A673 (cell line): ENCODE measurements around the gene VTI1A. TPM values are rescaled to one million over a fixed set of nuclear protein-coding genes. Genes with fewer than 3 reads are reported as not detected.

ENCODE experiments used
- BruUV-seq: library from RNA; stranded (reverse); fragments of 400-500 nt; replicated peaks from 2 replicates; lab custom pipeline; 2021; lab: Mats Ljungman, UMichigan
- CTCF ChIA-PET: fragments of 300-600 bp; sonication (Branson Sonifier 250); formaldehyde crosslinking; loops from one replicate; lab custom pipeline; 2022; ENCODE audit warnings: antibody characterized with exemption; lab: Charles Lee
- POLR2A ChIA-PET: fragments of 300-600 bp; sonication (Branson Sonifier 250); formaldehyde crosslinking; loops from one replicate; lab custom pipeline; 2022; ENCODE audit warnings: antibody characterized with exemption; ENCODE audit not compliant: low non-redundant PET; lab: Charles Lee
- DNase-seq: peaks from one replicate; pipeline ENCODE4 v3.0.0-alpha.2; 2015; ENCODE audit warnings: low spot score
- H3K27ac ChIP-seq: fragments of 200-600 bp; sonication (generic); 2 replicates; pipeline ENCODE4 v1.5.1; 2016; ENCODE audit warnings: mixed run types, low read depth, mild to moderate bottlenecking, mixed read lengths, antibody characterized with exemption, low read length; ENCODE audit not compliant: poor library complexity, severe bottlenecking
- H3K27me3 ChIP-seq: fragments of 200-600 bp; sonication (generic); replicated peaks from 2 replicates; pipeline ENCODE4 v1.6.1; 2017; ENCODE audit warnings: mixed run types, low read depth, mild to moderate bottlenecking, mixed read lengths, antibody characterized with exemption, low read length; ENCODE audit not compliant: insufficient read depth, poor library complexity
- H3K36me3 ChIP-seq: fragments of 200-600 bp; sonication (generic); 2 replicates; pipeline ENCODE4 v1.6.1; 2016; ENCODE audit warnings: mixed run types, mild to moderate bottlenecking, mixed read lengths, antibody characterized with exemption, low read length; ENCODE audit not compliant: insufficient read depth, poor library complexity, severe bottlenecking
- H3K4me1 ChIP-seq: fragments of 200-600 bp; sonication (generic); 2 replicates; pipeline ENCODE4 v1.6.1; 2017; ENCODE audit warnings: mixed run types, mild to moderate bottlenecking, mixed read lengths, antibody characterized with exemption, low read length; ENCODE audit not compliant: insufficient read depth, poor library complexity, severe bottlenecking
- H3K4me3 ChIP-seq: fragments of 200-600 bp; sonication (generic); 2 replicates; pipeline ENCODE4 v1.5.1; 2016; ENCODE audit warnings: low read depth, mixed run types, mild to moderate bottlenecking, mixed read lengths, low read length; ENCODE audit not compliant: poor library complexity, severe bottlenecking
- H3K9me3 ChIP-seq: fragments of 200-600 bp; sonication (generic); 2 replicates; pipeline ENCODE4 v1.6.1; 2016; ENCODE audit warnings: mixed run types, low read depth, mild to moderate bottlenecking, mixed read lengths, antibody characterized with exemption, low read length; ENCODE audit not compliant: poor library complexity, severe bottlenecking
- CTCF ChIP-seq: fragments of 300-800, 200-600 bp; sonication (generic); conservative IDR thresholded peaks from 2 replicates; pipeline ENCODE4 v1.5.1; 2017; ENCODE audit warnings: low read depth, mild to moderate bottlenecking, antibody characterized with exemption, low read length, moderate library complexity, mixed read lengths
- EZH2 ChIP-seq: fragments of 200-600 bp; sonication (generic); IDR thresholded peaks from 2 replicates; pipeline ENCODE4 v1.6.1; 2017; ENCODE audit warnings: borderline replicate concordance, low read depth, mild to moderate bottlenecking, mixed read lengths, antibody characterized with exemption, low read length; ENCODE audit not compliant: poor library complexity, severe bottlenecking
- intact Hi-C: fragments of 100-400 bp; cut with micrococcal nuclease; formaldehyde crosslinking; loops from one replicate; pipeline ENCODE4 v1.10.0; 2022; ENCODE audit not compliant: unreplicated experiment
- total RNA-seq: library from RNA; stranded (reverse); gene quantifications from 2 replicates; pipeline ENCODE4 v1.2.3, GENCODE V29; 2021

The VTI1A gene
- total RNA-seq, 1 experiment from 2014 or later: 38.7 TPM

DNA sequence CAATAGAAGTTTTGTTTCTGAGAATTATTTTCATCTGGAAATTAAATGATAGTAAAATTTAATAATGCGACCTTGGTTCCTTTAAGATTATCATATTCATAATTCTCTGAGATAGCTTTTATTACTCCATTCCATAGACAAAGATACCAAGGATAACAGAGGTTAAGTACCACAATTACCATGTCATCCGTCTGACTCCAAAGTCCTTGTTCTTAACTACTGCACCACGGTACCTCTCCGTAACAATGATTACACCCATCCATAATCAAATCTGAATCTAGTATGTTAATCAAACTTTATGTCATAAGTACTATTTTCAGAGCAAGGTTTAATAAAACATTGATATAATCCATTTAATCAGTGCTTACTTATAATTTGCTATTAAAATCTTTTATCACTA, 8.7 kb upstream of the VTI1A start:
- TF ChIP-seq EZH2 (no peak), CTCF (no peak)
- intact Hi-C loops: loop anchor here (10.0 kb wide), 1 partner anchor 294 kb away; no protein-coding TSS in a partner anchor
- no TSS peak for BruUV-seq

GRCh38 chr10:112441520-112441919, 5.5 kb upstream of the VTI1A start:
- intact Hi-C loops: no loop called here
- POLR2A ChIA-PET: no interaction called here
- TF ChIP-seq EZH2 (no peak), CTCF (no peak)
- CTCF ChIA-PET: no interaction called here
- DNase-seq: no peak
- Histone ChIP-seq H3K36me3 (peaks cover 27% of the 10 kb centered on the region), H3K4me1 (no peaks in the 10 kb centered on the region), H3K27ac (no peak overlapping the region), H3K9me3 (no peaks in the 10 kb centered on the region), H3K27me3 (no peaks in the 10 kb centered on the region), H3K4me3 (no peak overlapping the region)
- no TSS peak for BruUV-seq

More for the DNA sequence above, 8.7 kb upstream of the VTI1A start:
- H3K9me3 ChIP-seq: no peaks in the 10 kb centered on the region
- no peaks in the 10 kb centered on the region for H3K27me3 ChIP-seq
- no peaks in the 10 kb centered on the region for H3K4me1 ChIP-seq
- no peak for DNase-seq
- peaks cover 22% of the 10 kb centered on the region for H3K36me3 ChIP-seq
- no peak overlapping the region for H3K4me3 ChIP-seq
- CTCF ChIA-PET: no interaction called here
- POLR2A ChIA-PET: no interaction called here
- H3K27ac ChIP-seq: no peak overlapping the region

DNA sequence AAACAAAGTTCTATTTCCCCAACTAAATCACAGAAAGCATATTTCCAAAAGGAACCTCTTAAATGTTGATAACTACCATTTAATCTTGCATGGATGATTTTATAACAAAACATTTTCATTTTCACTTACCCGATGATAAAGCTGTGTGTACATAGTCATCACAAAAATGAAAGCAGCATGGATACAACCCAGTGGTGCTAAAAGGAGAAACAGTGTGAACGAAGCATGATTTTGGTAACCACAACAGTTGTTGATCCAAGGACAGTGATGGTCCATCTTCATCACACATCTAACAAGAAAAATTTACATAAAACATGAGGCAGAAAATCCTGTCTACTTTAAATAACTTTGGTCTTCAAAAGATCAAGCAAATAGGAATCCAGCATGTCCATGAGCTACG, 5.0 kb upstream of the VTI1A start:
- Histone ChIP-seq H3K9me3 (no peaks in the 10 kb centered on the region), H3K4me1 (no peaks in the 10 kb centered on the region), H3K4me3 (no peak overlapping the region), H3K36me3 (peaks cover 27% of the 10 kb centered on the region), H3K27me3 (no peaks in the 10 kb centered on the region), H3K27ac (no peak overlapping the region)
- no TSS peak for BruUV-seq
- TF ChIP-seq CTCF: no peak
- TF ChIP-seq EZH2: no peak
- CTCF ChIA-PET: no interaction called here
- intact Hi-C loops: no loop called here
- POLR2A ChIA-PET: no interaction called here
- no peak for DNase-seq
